IMR-90 (cell line): ENCODE data around the gene KCNH4. TPM values are rescaled to one million over a fixed set of nuclear protein-coding genes. Genes with fewer than 3 reads are reported as not detected.

ENCODE experiments used
- ATAC-seq: fragments of 200-7000 bp; cut with Tn5 transposase; 2 replicates; pipeline ENCODE4 v1.9.1; 2020; ENCODE audit warnings: low read depth, mild to moderate bottlenecking, moderate library complexity
- BruUV-seq: library from RNA; stranded (reverse); fragments of 400-500 nt; replicated peaks from 2 replicates; lab custom pipeline; 2021; lab: Mats Ljungman, UMichigan
- CTCF ChIA-PET: fragments of 300-600 bp; formaldehyde crosslinking; extraction: SDS; loops from one replicate; lab custom pipeline; 2021; ENCODE audit warnings: antibody characterized with exemption; lab: Yijun Ruan, JAX
- POLR2A ChIA-PET: fragments of 300-600 bp; sonication (Branson Sonifier 250); formaldehyde crosslinking; loops from one replicate; lab custom pipeline; 2022; ENCODE audit warnings: antibody characterized with exemption; ENCODE audit not compliant: unreplicated experiment; lab: Charles Lee
- DNase-seq: peaks from one replicate; pipeline ENCODE4 v3.0.0; 2013
- H2AFZ ChIP-seq: replicated peaks from 2 replicates; pipeline ENCODE3; 2013; ENCODE audit warnings: low read length, mild to moderate bottlenecking; ENCODE audit not compliant: poor library complexity
- H2AK5ac ChIP-seq: 2 replicates; pipeline ENCODE4 v1.6.1; 2013; ENCODE audit warnings: low read depth, low read length, inconsistent platforms
- H2AK9ac ChIP-seq: replicated peaks from 2 replicates; pipeline ENCODE3; 2013; ENCODE audit warnings: mild to moderate bottlenecking, low read depth, low read length, moderate library complexity; ENCODE audit not compliant: poor library complexity
- H2BK120ac ChIP-seq: 2 replicates; pipeline ENCODE4 v1.6.1; 2013; ENCODE audit warnings: low read depth, low read length, inconsistent platforms
- H2BK15ac ChIP-seq: 3 replicates; pipeline ENCODE4 v1.6.1; 2013; ENCODE audit warnings: low read depth, low read length, inconsistent platforms
- H2BK20ac ChIP-seq: 2 replicates; pipeline ENCODE4 v1.6.1; 2013; ENCODE audit warnings: low read depth, mild to moderate bottlenecking, inconsistent platforms, low read length, moderate library complexity
- H2BK5ac ChIP-seq: 2 replicates; pipeline ENCODE4 v1.6.1; 2013; ENCODE audit warnings: mild to moderate bottlenecking, low read depth, low read length, inconsistent platforms; ENCODE audit not compliant: poor library complexity, severe bottlenecking
- H3K14ac ChIP-seq: replicated peaks from 2 replicates; pipeline ENCODE4 v1.6.1; 2013; ENCODE audit warnings: low read depth, low read length, inconsistent platforms
- H3K18ac ChIP-seq: 2 replicates; pipeline ENCODE4 v1.6.1; 2013; ENCODE audit warnings: low read depth, low read length, control low read depth
- H3K23ac ChIP-seq: 2 replicates; pipeline ENCODE4 v1.6.1; 2013; ENCODE audit warnings: low read depth, low read length, inconsistent platforms
- H3K27ac ChIP-seq: 2 replicates; pipeline ENCODE4 v1.5.1; 2013; ENCODE audit warnings: mild to moderate bottlenecking, control low read depth, low read length; ENCODE audit not compliant: insufficient read depth
- H3K27me3 ChIP-seq: 2 replicates; pipeline ENCODE4 v1.6.1; 2013; ENCODE audit warnings: low read length; ENCODE audit not compliant: control insufficient read depth, insufficient read depth
- H3K36me3 ChIP-seq: 2 replicates; pipeline ENCODE4 v1.6.1; 2013; ENCODE audit warnings: low read length, mixed read lengths; ENCODE audit not compliant: control insufficient read depth, insufficient read depth
- H3K4ac ChIP-seq: 2 replicates; pipeline ENCODE4 v1.6.1; 2013; ENCODE audit warnings: low read depth, low read length, inconsistent platforms
- H3K4me1 ChIP-seq: 2 replicates; pipeline ENCODE4 v1.6.1; 2013; ENCODE audit warnings: low read length, mixed read lengths; ENCODE audit not compliant: control insufficient read depth, insufficient read depth
- H3K4me2 ChIP-seq: 2 replicates; pipeline ENCODE4 v1.6.1; 2013; ENCODE audit warnings: low read depth, mild to moderate bottlenecking, control low read depth, low read length, moderate library complexity
- H3K4me3 ChIP-seq: 2 replicates; pipeline ENCODE4 v1.5.1; 2013; ENCODE audit warnings: low read depth, mild to moderate bottlenecking, control low read depth, low read length, moderate library complexity; ENCODE audit not compliant: insufficient read depth
- H3K56ac ChIP-seq: 2 replicates; pipeline ENCODE4 v1.6.1; 2013; ENCODE audit warnings: low read length, inconsistent platforms; ENCODE audit not compliant: insufficient read depth; ENCODE audit errors: extremely low read depth
- H3K79me1 ChIP-seq, 2 experiments: 2 replicates each; pipeline ENCODE4 v1.6.1; 2013; ENCODE audit warnings: low read length in 2 of 2, inconsistent platforms in 1 of 2, low read depth in 1 of 2
- H3K9ac ChIP-seq: 2 replicates; pipeline ENCODE4 v1.6.1; 2013; ENCODE audit warnings: low read depth, low read length, control low read depth
- H3K9me1 ChIP-seq: 2 replicates; pipeline ENCODE4 v1.6.1; 2013; ENCODE audit warnings: low read length, inconsistent platforms; ENCODE audit not compliant: insufficient read depth
- H3K9me3 ChIP-seq: 2 replicates; pipeline ENCODE4 v1.6.1; 2013; ENCODE audit warnings: low read length; ENCODE audit not compliant: control insufficient read depth, insufficient read depth
- H4K20me1 ChIP-seq: 2 replicates; pipeline ENCODE4 v1.6.1; 2013; ENCODE audit warnings: low read length, inconsistent platforms; ENCODE audit not compliant: insufficient read depth
- H4K5ac ChIP-seq: 2 replicates; pipeline ENCODE4 v1.6.1; 2013; ENCODE audit warnings: mild to moderate bottlenecking, low read depth, low read length, control low read depth
- H4K8ac ChIP-seq, 2 experiments: 2 replicates each; pipeline ENCODE4 v1.6.1; 2013; ENCODE audit warnings: low read depth in 2 of 2, low read length in 2 of 2, control low read depth in 1 of 2, inconsistent platforms in 1 of 2
- H4K91ac ChIP-seq: 2 replicates; pipeline ENCODE4 v1.6.1; 2013; ENCODE audit warnings: low read depth, low read length, inconsistent platforms; ENCODE audit not compliant: insufficient read depth
- BHLHE40 ChIP-seq: fragments of 150-350 bp; IDR thresholded peaks from 2 replicates; pipeline ENCODE4 v1.6.1; 2016; ENCODE audit warnings: mild to moderate bottlenecking, low read depth, low read length
- CEBPB ChIP-seq: IDR thresholded peaks from 2 replicates; pipeline ENCODE4 v1.6.1; 2012; ENCODE audit warnings: low read depth, low read length, improper control_type of control experiment
- CHD1 ChIP-seq: IDR thresholded peaks from 2 replicates; pipeline ENCODE4 v1.6.1; 2012; ENCODE audit warnings: low read depth, low read length, improper control_type of control experiment
- FOS ChIP-seq: fragments of 150-350 bp; IDR thresholded peaks from 2 replicates; pipeline ENCODE4 v1.6.1; 2016; ENCODE audit warnings: low read depth, low read length
- MAFK ChIP-seq: IDR thresholded peaks from 2 replicates; pipeline ENCODE4 v1.6.1; 2012; ENCODE audit warnings: low read depth, low read length, improper control_type of control experiment
- MAZ ChIP-seq: IDR thresholded peaks from 2 replicates; pipeline ENCODE4 v1.6.1; 2012; ENCODE audit warnings: low read depth, mild to moderate bottlenecking, low read length, improper control_type of control experiment, moderate library complexity, borderline replicate concordance
- MXI1 ChIP-seq: IDR thresholded peaks from 2 replicates; pipeline ENCODE4 v1.6.1; 2012; ENCODE audit warnings: low read depth, mild to moderate bottlenecking, low read length, moderate library complexity, borderline replicate concordance
- NFE2L2 ChIP-seq: fragments of 150-350 bp; IDR thresholded peaks from 2 replicates; pipeline ENCODE4 v1.6.1; 2016; ENCODE audit warnings: low read depth, mild to moderate bottlenecking, low read length
- POLR2A ChIP-seq: IDR thresholded peaks from 2 replicates; pipeline ENCODE4 v1.6.1; 2012; ENCODE audit warnings: mild to moderate bottlenecking, low read depth, low read length
- RCOR1 ChIP-seq: IDR thresholded peaks from 2 replicates; pipeline ENCODE4 v1.6.1; 2012; ENCODE audit warnings: mild to moderate bottlenecking, low read length, improper control_type of control experiment; ENCODE audit not compliant: insufficient replicate concordance
- RFX5 ChIP-seq: IDR thresholded peaks from 2 replicates; pipeline ENCODE4 v1.8.0; 2012; ENCODE audit warnings: low read depth, mild to moderate bottlenecking, low read length, moderate library complexity
- SMC3 ChIP-seq: fragments of 150-350 bp; IDR thresholded peaks from 2 replicates; pipeline ENCODE4 v1.6.1; 2016; ENCODE audit warnings: low read depth, mild to moderate bottlenecking, antibody characterized with exemption, low read length, moderate library complexity
- WGBS, 2 experiments: methylation state at CpG; one replicate each; pipeline versions ENCODE4 v1.1.5 to v1.1.7; 2013; ENCODE audit warnings: missing lambda C conversion rate in 2 of 2; ENCODE audit not compliant: insufficient read length in 1 of 2; ENCODE audit errors: extremely low coverage in 2 of 2; 5-methylcytosine and 5-hydroxymethylcytosine counted together
- dilution Hi-C: fragments of 300-500 bp; cut with HindIII; formaldehyde crosslinking; loops from one replicate; pipeline ENCODE4 v1.14.3; 2018; ENCODE audit warnings: low sequenced_read_pairs; ENCODE audit not compliant: unreplicated experiment
- in situ Hi-C: fragments of 300-500 bp; cut with MboI; formaldehyde crosslinking; loops from 3 replicates; pipeline ENCODE4 v1.14.3; 2019; ENCODE audit warnings: low sequenced_read_pairs, inconsistent platforms, mixed read lengths
- intact Hi-C: fragments of 100-400 bp; cut with micrococcal nuclease; formaldehyde crosslinking; loops from 2 replicates; pipeline ENCODE4 v1.10.0; 2022
- polyA plus RNA-seq, 3 experiments: library from polyadenylated mRNA; depleted of rRNA; stranded (reverse); fragments of >200 nt; gene quantifications; 2 replicates each; pipeline ENCODE4 v1.2.3, GENCODE V29; 2012; ENCODE audit warnings: low replicate concordance in 1 of 3
- total RNA-seq: library from RNA; depleted of rRNA; stranded (reverse); fragments of >200 nt; gene quantifications from 2 replicates; pipeline ENCODE4 v1.2.3, GENCODE V29; 2012
- TF ChIP-seq, protein P1 (sequence below): conservative IDR thresholded peaks from 2 replicates; pipeline ENCODE4 v1.5.1; 2012; ENCODE audit warnings: mild to moderate bottlenecking, low read depth, low read length, improper control_type of control experiment
- TF ChIP-seq, protein P2 (sequence below): fragments of 150-350 bp; IDR thresholded peaks from 2 replicates; pipeline ENCODE4 v1.6.1; 2017; ENCODE audit warnings: mild to moderate bottlenecking, antibody characterized with exemption, low read length, low read depth
- TF ChIP-seq, protein P3 (sequence below): fragments of 150-350 bp; IDR thresholded peaks from 2 replicates; pipeline ENCODE4 v1.6.1; 2016; ENCODE audit warnings: low read depth, mild to moderate bottlenecking, low read length, moderate library complexity, borderline replicate concordance

Gene KCNH4
- total and polyA plus RNA-seq, 2 of the 4 experiments (the other 2 are of a cell fraction) = 0.03 TPM; not detected in 1

- Histone ChIP-seq H3K23ac (no peak overlapping the region), H2BK15ac (no peak overlapping the region), H3K27ac (no peak overlapping the region), H3K14ac (no peak overlapping the region), H3K56ac (no peak overlapping the region), H2BK120ac (no peak overlapping the region), H3K36me3 (peaks cover 29% of the 10 kb centered on the region), H2BK20ac (no peak overlapping the region), H3K9me3 (no peaks in the 10 kb centered on the region), H3K27me3 (no peaks in the 10 kb centered on the region), H4K8ac (no peak overlapping the region), H2AK9ac (no peak overlapping the region), H3K4me2 (no peak overlapping the region), H3K9me1 (no peaks in the 10 kb centered on the region), H4K91ac (no peak overlapping the region), H3K18ac (no peak overlapping the region), H3K4me1 (peaks cover 4% of the 10 kb centered on the region), H3K9ac (no peak overlapping the region), H2AFZ (no peak overlapping the region), H4K20me1 (peaks cover 20% of the 10 kb centered on the region; the same call in 1 of the 2 replicates), H2AK5ac (no peak overlapping the region), H2BK5ac (no peak overlapping the region), H3K4me3 (no peak overlapping the region), H3K4ac (no peak overlapping the region), H4K5ac (no peak overlapping the region), H3K79me1 (peaks cover 19 to 50% of the 10 kb centered on the region in 2 experiments)
- no TSS peak for BruUV-seq
- dilution Hi-C loops = no loop called here
- ChIA-PET CTCF (interaction anchor here (0.6 to 1.4 kb wide), 2 partner anchors 24 to 26 kb away, joined by 3 to 5 read pairs; no protein-coding TSS in a partner anchor), POLR2A (no interaction called here)
- TF ChIP-seq, protein P1, sequence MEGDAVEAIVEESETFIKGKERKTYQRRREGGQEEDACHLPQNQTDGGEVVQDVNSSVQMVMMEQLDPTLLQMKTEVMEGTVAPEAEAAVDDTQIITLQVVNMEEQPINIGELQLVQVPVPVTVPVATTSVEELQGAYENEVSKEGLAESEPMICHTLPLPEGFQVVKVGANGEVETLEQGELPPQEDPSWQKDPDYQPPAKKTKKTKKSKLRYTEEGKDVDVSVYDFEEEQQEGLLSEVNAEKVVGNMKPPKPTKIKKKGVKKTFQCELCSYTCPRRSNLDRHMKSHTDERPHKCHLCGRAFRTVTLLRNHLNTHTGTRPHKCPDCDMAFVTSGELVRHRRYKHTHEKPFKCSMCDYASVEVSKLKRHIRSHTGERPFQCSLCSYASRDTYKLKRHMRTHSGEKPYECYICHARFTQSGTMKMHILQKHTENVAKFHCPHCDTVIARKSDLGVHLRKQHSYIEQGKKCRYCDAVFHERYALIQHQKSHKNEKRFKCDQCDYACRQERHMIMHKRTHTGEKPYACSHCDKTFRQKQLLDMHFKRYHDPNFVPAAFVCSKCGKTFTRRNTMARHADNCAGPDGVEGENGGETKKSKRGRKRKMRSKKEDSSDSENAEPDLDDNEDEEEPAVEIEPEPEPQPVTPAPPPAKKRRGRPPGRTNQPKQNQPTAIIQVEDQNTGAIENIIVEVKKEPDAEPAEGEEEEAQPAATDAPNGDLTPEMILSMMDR = no peak
- TF ChIP-seq MAZ = no peak
- TF ChIP-seq NFE2L2 = no peak
- no peak for TF ChIP-seq BHLHE40
- no peak for TF ChIP-seq CEBPB
- no peak for TF ChIP-seq POLR2A
- TF ChIP-seq MXI1 = no peak
- no peak for TF ChIP-seq SMC3
- TF ChIP-seq FOS = no peak
- no peak for TF ChIP-seq RFX5
- TF ChIP-seq, protein P2, sequence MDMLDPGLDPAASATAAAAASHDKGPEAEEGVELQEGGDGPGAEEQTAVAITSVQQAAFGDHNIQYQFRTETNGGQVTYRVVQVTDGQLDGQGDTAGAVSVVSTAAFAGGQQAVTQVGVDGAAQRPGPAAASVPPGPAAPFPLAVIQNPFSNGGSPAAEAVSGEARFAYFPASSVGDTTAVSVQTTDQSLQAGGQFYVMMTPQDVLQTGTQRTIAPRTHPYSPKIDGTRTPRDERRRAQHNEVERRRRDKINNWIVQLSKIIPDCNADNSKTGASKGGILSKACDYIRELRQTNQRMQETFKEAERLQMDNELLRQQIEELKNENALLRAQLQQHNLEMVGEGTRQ = no peak
- TF ChIP-seq RCOR1 = no peak
- TF ChIP-seq MAFK = no peak
- TF ChIP-seq, protein P3, sequence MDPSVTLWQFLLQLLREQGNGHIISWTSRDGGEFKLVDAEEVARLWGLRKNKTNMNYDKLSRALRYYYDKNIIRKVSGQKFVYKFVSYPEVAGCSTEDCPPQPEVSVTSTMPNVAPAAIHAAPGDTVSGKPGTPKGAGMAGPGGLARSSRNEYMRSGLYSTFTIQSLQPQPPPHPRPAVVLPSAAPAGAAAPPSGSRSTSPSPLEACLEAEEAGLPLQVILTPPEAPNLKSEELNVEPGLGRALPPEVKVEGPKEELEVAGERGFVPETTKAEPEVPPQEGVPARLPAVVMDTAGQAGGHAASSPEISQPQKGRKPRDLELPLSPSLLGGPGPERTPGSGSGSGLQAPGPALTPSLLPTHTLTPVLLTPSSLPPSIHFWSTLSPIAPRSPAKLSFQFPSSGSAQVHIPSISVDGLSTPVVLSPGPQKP = no peak
- no peak for TF ChIP-seq CHD1
- in situ Hi-C loops = loop anchor here (10.0 kb wide), 1 partner anchor 300 kb away; no protein-coding TSS in a partner anchor
- ATAC-seq (no peak), DNase-seq (no peak)
- intact Hi-C loops = loop anchor here (5.0 kb wide), 2 partner anchors 53 to 303 kb away; partner anchors contain the start of gene STAT5B
- 100% methylated on average over 4 of the region's 6 CpGs; no CpG with 5 or more reads in 1 of the 2 experiments for WGBS, 2 experiments
Observed at GRCh38 chr17:42224651-42225050, 43.7 kb upstream of the KCNH4 start.
